SK-N-MC (cell line): ENCODE data around the gene AOAH.

Experiments
- DNase-seq: peaks from one replicate; pipeline ENCODE4 v3.0.0-alpha.2; 2011; ENCODE audit warnings: low read depth, low spot score
- H3K27ac ChIP-seq: fragments of 200-600 bp; sonication (generic); 2 replicates; pipeline ENCODE4 v1.5.1; 2016; ENCODE audit warnings: mixed run types
- H3K36me3 ChIP-seq: fragments of 200-600 bp; sonication (generic); 2 replicates; pipeline ENCODE4 v1.6.1; 2017; ENCODE audit warnings: antibody characterized with exemption, low read length, mixed read lengths; ENCODE audit not compliant: insufficient read depth
- H3K4me3 ChIP-seq: fragments of 200-600 bp; sonication (generic); 2 replicates; pipeline ENCODE4 v1.5.1; 2016
- H3K9ac ChIP-seq: fragments of 200-600 bp; sonication (generic); 2 replicates; pipeline ENCODE4 v1.8.0; 2017; ENCODE audit warnings: mixed run types, mixed read lengths; ENCODE audit not compliant: insufficient read length
- H3K9me3 ChIP-seq: fragments of 200-600 bp; sonication (generic); 2 replicates; pipeline ENCODE4 v1.6.1; 2017; ENCODE audit warnings: low read depth, mild to moderate bottlenecking, antibody characterized with exemption, low read length, moderate library complexity, mixed read lengths
- EZH2 ChIP-seq: fragments of 200-600 bp; sonication (generic); IDR thresholded peaks from one replicate; pipeline ENCODE4 v1.6.1; 2017; ENCODE audit warnings: antibody characterized with exemption
- FOXP2 ChIP-seq: optimal IDR thresholded peaks from 2 replicates; pipeline ENCODE3; 2011; ENCODE audit warnings: mild to moderate bottlenecking, moderate library complexity; ENCODE audit not compliant: insufficient read depth; ENCODE audit errors: extremely low read length, control extremely low read depth
- POLR2AphosphoS5 ChIP-seq: IDR thresholded peaks from 2 replicates; pipeline ENCODE4 v1.6.1; 2012; ENCODE audit warnings: mild to moderate bottlenecking, low read depth, low read length, borderline replicate concordance

AOAH gene

DNA sequence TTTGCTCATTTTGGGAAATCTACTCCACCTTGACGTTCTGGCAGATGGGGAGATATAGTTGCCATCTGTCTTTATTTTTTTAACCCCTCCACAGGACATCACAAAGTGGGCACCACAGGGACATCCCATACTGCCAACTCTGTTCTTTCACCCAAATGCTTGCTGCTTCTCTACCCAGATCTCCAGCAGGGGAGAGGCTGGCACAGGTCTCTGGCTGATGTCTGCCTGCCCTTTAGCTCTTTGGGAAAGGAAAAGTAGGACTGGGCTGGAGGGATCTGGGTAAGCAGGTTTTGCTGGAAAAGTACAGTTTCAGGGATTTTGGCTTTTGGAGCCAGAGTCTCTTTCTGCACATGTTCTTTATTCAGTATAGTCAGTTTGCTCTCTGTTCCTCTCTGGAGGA, 178.0 kb downstream of the AOAH start:
- no peak for DNase-seq
- Histone ChIP-seq H3K36me3 (no peaks in the 10 kb centered on the region), H3K4me3 (no peak overlapping the region), H3K9ac (no peak overlapping the region), H3K9me3 (no peaks in the 10 kb centered on the region), H3K27ac (no peak overlapping the region)
- TF ChIP-seq POLR2AphosphoS5 (no peak), EZH2 (no peak), FOXP2 (no peak)

DNA sequence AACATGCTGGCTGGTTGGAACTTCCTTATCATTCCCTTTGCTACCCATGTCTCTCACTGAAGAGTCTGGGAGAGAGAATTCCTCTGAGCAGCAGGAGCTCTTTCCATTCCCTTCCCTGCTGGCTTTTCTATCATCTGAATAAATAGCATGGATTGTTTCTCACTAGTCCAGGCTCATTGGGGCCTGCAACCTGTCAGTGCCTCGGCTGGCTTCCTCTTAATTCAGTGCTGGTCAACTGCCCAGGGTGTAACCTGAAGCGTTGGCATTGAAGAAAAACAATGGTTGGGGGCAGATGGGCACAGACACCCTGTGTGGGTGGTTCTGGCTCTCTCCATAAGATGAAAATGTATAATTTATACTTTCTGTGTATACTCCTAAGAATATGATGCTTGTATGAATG, 179.0 kb downstream of the AOAH start:
- TF ChIP-seq EZH2, result no peak
- TF ChIP-seq FOXP2, result no peak
- no peak for TF ChIP-seq POLR2AphosphoS5
- DNase-seq, result no peak
- H3K4me3 ChIP-seq, result no peak overlapping the region
- no peaks in the 10 kb centered on the region for H3K36me3 ChIP-seq
- H3K9me3 ChIP-seq, result no peaks in the 10 kb centered on the region
- no peak overlapping the region for H3K27ac ChIP-seq
- no peak overlapping the region for H3K9ac ChIP-seq

DNA sequence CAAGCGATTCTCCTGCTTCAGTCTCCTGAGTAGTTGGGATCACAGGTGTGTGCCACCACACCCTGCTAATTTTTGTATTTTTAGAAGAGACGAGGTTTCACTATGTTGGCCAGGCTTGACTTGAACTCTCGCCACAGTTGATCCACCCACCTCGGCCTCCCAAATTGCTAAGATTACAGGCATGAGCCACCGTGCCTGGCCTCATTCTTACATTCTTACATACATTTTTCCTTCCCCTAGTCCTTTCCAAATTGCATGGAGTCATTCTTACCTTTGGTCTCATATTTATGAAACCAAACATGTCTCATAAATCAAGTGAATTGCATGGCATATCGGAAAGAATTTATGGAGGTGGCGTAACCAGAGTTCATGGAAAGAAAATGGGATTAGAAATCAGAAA, 186.2 kb downstream of the AOAH start:
- H3K9ac ChIP-seq, result no peak overlapping the region
- H3K36me3 ChIP-seq, result no peaks in the 10 kb centered on the region
- no peak for DNase-seq
- TF ChIP-seq FOXP2 (no peak), EZH2 (no peak), POLR2AphosphoS5 (no peak)
- H3K9me3 ChIP-seq, result no peaks in the 10 kb centered on the region
- no peak overlapping the region for H3K27ac ChIP-seq
- H3K4me3 ChIP-seq, result no peak overlapping the region

DNA sequence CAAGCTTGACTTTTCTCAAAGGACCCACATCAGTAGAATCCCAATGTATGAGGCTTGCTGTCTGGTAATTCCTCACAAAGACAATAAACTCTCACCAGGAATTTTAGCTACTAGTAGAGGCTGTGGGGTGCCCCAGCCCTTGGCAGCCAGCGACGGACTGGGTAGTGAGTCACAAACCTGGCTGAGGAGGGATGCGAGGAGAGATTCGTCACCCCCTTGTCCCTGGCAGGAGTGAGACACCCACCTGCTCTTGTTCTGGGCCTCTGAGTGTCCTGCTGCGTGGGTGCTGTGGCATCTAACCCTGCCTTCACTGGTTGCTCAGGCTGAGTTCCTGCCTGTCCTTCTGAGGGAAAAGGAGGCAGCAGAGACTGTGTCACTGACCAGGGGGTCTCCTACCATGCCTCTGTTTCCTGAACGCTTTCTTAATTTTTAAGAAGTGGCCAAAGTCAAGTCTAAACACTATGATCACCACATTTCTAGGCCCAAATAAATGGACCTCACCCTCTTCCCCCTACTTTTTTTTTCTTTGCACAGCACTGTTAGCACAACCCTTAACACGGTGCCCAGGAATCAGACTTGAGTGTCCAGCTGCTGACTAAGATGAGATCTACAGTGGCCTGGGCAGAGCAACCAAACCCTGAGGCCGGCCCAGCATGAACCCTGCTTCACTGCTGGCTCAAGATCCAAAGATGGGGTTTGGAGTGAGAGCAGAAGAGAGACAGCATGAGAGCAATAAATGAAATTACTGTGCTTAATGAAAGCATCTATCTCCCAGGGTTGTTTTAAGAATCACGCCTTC, 188.2 kb downstream of the AOAH start:
- no peak overlapping the region for H3K27ac ChIP-seq
- TF ChIP-seq FOXP2 (no peak), EZH2 (no peak)
- H3K36me3 ChIP-seq, result no peaks in the 10 kb centered on the region
- H3K9me3 ChIP-seq, result no peaks in the 10 kb centered on the region
- DNase-seq, result no peak
- H3K4me3 ChIP-seq, result no peak overlapping the region
- H3K9ac ChIP-seq, result no peak overlapping the region

DNA sequence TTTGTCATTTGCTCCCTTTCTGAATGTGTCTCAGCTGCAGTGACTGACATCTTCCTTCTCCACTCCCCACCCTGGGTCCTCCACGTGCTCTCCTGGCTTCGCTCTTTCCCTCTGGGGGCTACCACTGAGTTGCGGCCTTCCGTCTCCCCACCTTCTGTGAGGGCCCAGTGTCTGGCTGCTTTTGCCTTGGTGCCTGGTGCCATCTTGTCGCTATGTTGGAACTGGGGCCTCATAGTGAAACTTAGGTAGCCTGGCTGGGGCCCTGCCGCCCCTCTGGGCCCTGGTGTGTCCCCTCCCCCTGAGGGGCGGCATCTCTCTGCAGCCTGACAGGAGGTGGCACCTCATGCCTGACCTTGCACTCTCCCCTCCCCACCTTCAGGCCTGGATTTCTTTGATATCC, 190.6 kb downstream of the AOAH start:
- no peak overlapping the region for H3K27ac ChIP-seq
- no peak for DNase-seq
- no peaks in the 10 kb centered on the region for H3K36me3 ChIP-seq
- no peak overlapping the region for H3K9ac ChIP-seq
- no peaks in the 10 kb centered on the region for H3K9me3 ChIP-seq
- TF ChIP-seq FOXP2 (no peak), EZH2 (no peak), POLR2AphosphoS5 (no peak)
- no peak overlapping the region for H3K4me3 ChIP-seq

DNA sequence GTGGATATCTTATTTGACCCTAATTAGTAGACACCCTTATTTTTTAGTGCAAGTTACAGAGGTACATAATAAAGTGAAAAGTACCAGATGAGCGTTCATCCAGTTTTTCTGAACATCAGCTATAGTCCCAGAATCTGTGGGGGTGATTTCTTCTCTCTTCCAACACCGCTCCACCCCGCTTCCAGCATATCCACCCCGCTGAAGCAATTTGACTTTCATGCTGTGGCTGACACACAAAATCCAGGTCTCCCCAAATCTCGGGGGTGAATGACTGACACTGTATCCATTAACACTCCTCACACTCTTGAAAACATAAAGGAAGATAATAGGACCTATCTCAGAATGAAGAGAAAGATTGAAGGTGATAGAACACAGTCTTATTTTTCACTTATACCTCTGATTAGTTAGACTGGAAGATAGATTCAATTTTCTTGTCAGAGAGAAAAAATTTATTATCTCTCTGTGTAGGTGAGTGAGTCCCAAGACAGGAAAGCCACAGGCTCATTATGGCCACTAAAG, 191.3 kb downstream of the AOAH start:
- H3K27ac ChIP-seq, result no peak overlapping the region
- H3K9ac ChIP-seq, result no peak overlapping the region
- no peaks in the 10 kb centered on the region for H3K36me3 ChIP-seq
- TF ChIP-seq FOXP2 (no peak), EZH2 (no peak), POLR2AphosphoS5 (no peak)
- no peak for DNase-seq
- H3K9me3 ChIP-seq, result no peaks in the 10 kb centered on the region
- H3K4me3 ChIP-seq, result no peak overlapping the region

DNA sequence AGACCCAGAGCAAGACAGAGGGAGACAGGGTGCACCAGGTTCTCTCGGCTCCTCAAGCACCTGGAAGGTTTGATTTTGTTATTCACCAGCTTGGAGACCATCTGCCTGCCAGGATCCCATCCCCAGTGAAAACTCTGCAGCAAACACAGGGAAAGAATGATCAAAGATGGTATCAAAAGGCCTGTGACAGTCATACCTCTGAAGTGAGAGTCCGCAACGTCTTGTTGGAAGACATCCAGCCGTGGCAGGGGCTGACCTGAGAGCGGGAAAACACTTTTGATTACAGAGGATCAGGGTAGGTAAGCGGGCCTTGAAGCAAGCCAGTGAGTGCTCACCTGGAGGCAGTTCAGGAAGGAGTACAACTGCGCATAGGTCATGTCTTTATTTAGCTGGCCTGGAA, 192.3 kb downstream of the AOAH start:
- H3K36me3 ChIP-seq, result no peaks in the 10 kb centered on the region

DNA sequence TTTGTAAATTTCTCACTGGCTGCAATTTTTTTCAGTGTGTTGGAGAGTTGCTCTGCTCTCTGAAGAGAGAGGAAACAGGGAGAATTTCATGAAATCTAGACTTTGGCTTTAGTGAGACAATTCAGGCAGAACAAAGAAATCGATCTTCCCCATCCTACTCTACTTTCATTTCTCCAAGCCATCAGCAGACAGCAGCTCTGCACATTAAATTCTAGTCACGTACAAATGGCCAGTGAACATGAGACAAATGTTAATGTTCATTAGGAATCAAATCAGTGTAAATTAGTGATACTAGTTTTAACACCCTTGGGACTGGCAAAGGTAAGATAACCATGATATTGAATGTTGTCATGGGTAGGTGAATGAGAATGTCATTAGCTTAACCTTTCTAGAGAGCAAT, 193.8 kb downstream of the AOAH start:
- Histone ChIP-seq H3K9ac (no peak overlapping the region), H3K36me3 (no peaks in the 10 kb centered on the region), H3K4me3 (no peak overlapping the region), H3K27ac (no peak overlapping the region), H3K9me3 (no peaks in the 10 kb centered on the region)
- no peak for DNase-seq
- TF ChIP-seq POLR2AphosphoS5 (no peak), FOXP2 (no peak), EZH2 (no peak)

More for the DNA sequence above, 192.3 kb downstream of the AOAH start:
- Histone ChIP-seq H3K27ac (no peak overlapping the region), H3K9ac (no peak overlapping the region), H3K9me3 (no peaks in the 10 kb centered on the region), H3K4me3 (no peak overlapping the region)
- DNase-seq, result no peak
- TF ChIP-seq POLR2AphosphoS5 (no peak), FOXP2 (no peak), EZH2 (no peak)

DNA sequence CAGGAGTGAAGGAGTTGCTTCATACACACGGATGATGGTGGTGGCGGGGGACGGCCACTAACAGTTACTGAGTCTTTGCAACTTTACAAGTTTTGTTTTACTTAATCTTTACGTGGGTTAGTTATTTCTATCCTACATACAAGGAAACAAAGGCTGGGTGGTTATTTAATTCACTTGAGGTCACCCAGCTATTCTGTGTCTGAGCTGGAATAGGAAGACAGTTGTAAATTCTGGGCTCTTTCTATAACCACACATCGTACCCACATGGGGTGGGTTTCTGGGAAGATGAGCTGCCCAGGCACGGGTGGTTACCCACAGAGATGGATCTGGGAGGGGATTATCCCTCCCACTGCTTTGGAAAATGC, 196.8 kb downstream of the AOAH start:
- Histone ChIP-seq H3K9ac (no peak overlapping the region), H3K27ac (no peak overlapping the region), H3K36me3 (no peaks in the 10 kb centered on the region), H3K4me3 (no peak overlapping the region), H3K9me3 (no peaks in the 10 kb centered on the region)
- no peak for DNase-seq
- TF ChIP-seq POLR2AphosphoS5 (no peak), EZH2 (no peak), FOXP2 (no peak)
